NOMO-1 treated with dmso at 0.1 percent for 144 hours (cell line): ENCODE results near the gene CD2BP2.
"Not testable (repeated sequence)": the region's sequence is repeated elsewhere in the genome, so short reads cannot be mapped to it uniquely, and the experiment has no call there.

Experiments
- DNase-seq: peaks from one replicate; lab custom pipeline; 2025; ENCODE audit not compliant: unreplicated experiment; lab: John Stamatoyannopoulos, UW

Gene CD2BP2

GRCh38 chr16:30348113-30348512, 7.0 kb downstream of the CD2BP2 start:
- no peak for DNase-seq

DNA sequence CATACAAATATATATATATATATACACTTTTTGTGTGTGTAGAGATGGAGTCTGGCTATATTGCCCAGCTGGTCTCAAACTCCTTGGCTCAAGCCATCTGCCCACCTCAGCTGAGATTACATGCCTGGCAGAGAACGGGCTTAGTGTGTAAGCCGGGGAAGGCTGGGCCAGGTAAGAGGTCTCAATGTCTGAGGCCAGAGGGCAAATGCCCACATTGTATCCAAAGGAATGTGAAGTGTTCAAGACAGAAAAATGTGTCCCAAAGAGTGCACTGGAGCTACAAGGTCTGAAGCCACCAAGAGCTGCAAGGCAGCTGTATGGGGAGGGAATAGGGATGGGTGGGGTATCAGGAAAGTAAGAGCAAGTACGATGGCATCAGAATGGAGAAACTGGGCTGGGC, 8.8 kb downstream of the CD2BP2 start:
- DNase-seq = no peak

DNA sequence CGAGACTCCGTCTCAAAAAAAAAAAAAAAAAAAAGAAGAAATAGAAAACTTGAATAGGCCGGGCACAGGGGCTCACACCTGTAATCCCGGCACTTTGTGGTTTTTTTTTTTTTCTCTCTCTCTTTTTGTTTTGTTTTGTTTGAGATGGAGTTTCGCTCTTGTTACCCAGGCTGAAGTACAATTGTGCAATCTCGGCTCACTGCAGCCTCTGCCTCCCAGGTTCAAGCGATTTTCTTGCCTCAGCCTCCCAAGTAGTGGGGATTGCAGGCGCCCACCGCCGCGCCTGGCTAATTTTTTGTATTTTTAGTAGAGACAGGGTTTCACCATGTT, 11.7 kb downstream of the CD2BP2 start:
- DNase-seq = not testable (repeated sequence)

GRCh38 chr16:30342751-30343490, 12.2 kb downstream of the CD2BP2 start:
- DNase-seq = no peak

DNA sequence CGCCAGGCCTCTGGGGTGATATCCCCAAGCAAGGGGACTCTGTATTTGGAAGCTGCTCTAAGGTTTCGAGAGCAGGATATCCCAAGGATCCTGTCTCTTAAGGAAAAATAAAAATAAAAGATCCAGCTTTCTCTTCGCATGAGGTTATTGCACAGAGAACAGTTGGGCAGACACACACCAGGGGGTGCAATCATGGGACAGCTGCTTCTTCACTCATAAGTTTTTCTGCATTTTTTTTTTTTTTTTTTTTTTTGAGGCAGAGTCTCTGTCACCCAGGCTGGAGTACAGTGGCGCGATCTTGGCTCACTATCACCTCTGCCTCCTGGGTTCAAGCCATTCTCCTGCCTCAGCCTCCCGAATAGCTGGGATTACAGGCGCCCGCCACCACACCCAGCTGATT, 13.1 kb downstream of the CD2BP2 start:
- DNase-seq = not testable (repeated sequence)

GRCh38 chr16:30340621-30341020, 14.5 kb downstream of the CD2BP2 start:
- no peak for DNase-seq

DNA sequence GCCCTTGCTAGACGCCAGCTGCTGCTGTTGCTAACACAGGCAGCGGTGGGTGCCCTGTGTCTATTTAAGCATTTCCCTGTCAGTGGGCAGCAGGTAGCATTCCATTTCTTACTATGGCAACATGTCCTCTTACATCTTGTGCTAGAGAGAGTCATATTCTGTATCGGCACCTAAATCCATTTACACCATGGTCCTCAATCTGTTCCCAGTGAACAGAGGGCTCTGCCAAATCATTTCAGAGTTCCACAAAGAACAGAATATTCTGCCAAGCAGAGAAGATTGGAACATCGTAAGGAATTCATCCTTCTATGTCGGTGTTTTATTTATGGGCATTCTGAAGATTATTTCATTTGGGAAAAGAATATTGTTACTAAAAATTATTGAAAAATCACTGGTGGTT, 16.4 kb downstream of the CD2BP2 start:
- not testable (repeated sequence) for DNase-seq

DNA sequence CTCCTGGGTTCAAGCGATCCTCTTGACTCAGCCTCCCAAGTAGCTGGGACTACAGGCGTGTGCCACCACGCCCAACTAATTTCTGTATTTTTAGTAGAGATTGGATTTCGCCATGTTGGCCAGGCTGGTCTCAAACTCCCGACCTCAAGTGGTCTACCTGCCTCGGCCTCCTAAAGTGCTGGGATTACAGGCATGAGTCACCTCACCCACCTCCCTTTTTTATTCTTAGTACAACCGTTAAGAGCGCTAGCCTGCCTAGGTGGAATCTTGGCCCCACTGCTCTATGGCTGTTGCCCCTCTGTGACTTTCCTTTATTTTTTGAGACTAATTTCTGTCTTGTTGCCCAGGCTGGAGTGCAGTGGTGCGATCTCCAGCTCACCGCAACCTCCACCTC, 17.1 kb downstream of the CD2BP2 start:
- not testable (repeated sequence) for DNase-seq

- DNase-seq = no peak
These were observed 19.3 kb downstream of the CD2BP2 start for GRCh38 chr16:30335598-30336474.

- peak; percentile 56 for DNase-seq
These were observed 20.0 kb downstream of the CD2BP2 start for GRCh38 chr16:30335028-30335597.

DNA sequence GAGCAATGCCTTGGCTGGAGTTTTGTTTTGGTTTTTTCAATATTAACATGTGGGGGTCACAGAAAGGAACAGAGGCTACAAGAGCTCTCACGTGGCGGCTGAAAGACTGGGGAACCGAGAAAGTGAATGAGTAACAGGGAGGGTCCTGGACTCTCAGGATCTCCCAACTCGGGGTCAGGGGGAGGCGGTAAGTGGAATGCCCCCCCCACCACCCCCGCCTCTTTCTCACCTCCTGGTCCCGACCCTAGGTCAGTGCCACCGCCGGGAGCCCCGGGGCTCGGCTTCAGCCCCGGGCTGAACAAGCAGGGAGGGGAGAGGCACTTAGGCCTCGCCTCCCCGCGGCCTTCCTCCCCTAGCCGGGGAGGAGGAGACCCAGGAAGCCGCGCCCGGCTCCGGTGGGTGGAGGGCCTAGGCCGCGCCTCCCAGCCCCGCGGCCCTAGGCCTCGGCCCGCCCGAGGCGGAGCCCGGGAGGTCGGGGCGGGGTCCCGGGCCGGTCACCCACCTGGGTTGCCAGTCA, 20.6 kb downstream of the CD2BP2 start:
- DNase-seq = peak; percentile 62

DNA sequence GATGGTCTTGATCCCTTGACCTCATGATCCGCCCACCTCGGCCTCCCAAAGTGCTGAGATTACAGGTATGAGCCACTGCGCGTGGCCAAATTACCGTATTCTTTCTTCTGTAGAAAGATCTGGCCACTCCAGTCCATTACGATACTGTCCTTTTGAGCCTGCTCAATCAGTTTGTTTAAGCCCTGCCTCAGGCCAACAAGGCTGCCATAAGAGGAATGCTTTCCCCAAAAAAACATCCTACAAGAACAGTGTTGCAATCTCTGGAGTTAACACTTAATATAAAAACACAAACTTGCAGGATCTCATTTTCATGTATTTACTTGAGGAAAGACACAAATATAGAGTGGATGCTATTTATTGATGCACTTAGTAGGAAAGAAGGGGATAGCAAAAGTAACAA, 30.9 kb downstream of the CD2BP2 start:
- not testable (repeated sequence) for DNase-seq

DNA sequence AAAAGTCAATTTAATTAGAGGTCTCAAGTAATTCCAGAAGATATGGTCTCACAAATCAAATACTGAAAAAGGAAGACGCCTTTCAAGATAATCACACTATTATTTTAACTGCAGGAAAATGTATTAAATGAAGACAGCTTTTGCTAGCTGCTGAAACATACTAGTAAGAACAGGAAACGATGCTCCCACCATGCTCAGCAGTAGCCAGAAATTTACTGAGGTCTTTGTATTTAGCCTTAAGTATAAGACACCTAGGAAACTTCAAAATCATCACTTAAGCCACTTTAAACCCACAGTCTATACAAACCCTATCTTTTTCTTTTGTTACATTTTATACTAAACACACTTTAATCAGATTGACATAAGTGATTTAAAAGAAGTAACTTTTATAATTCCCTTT, 36.5 kb downstream of the CD2BP2 start:
- not testable (repeated sequence) for DNase-seq

DNA sequence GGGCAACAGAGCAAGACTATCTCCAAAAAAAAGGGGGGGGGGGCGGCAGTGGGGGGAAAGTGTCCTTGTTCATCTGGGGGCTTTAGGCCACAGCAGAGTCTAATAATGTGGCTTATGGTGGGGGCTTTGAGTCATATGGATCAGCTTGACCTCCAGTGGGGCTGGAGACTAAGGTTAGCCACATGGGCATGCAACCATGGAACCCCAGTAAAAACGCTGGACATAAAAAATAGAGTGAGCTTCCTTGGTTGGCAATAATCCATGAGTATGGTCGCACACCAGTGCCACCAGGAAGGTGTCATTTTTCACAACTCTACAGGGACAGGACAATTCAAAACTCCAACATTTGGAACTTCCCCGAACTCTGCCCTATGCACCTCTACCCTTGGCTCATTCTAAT, 44.2 kb downstream of the CD2BP2 start:
- not testable (repeated sequence) for DNase-seq

DNA sequence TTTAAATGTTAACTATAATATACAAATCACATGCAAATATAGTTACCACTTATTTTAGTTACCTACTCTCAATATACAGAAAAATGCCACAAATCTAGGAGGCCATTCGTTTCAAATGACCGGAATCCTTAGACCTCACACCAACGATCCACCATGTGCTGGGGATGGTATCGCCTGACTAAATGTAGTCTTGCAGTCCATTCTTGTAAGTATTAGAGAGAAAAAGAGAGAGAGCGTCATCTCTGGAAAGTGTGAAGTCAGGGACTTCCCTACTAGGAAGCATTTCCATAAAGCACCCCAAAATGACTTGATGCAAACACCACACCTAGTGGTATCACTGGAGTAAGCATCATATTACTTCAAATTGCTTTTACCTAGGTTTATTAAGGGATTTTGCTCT, 45.9 kb downstream of the CD2BP2 start:
- DNase-seq = not testable (repeated sequence)
